GM19193 (cell line): Measurements from ENCODE around the gene CD2AP.

Source experiments
- POLR2A ChIP-seq: IDR thresholded peaks from 4 replicates; pipeline ENCODE4 v1.6.1; 2011; ENCODE audit not compliant: insufficient read depth, insufficient read length; ENCODE audit errors: extremely low read depth

CD2AP gene

DNA sequence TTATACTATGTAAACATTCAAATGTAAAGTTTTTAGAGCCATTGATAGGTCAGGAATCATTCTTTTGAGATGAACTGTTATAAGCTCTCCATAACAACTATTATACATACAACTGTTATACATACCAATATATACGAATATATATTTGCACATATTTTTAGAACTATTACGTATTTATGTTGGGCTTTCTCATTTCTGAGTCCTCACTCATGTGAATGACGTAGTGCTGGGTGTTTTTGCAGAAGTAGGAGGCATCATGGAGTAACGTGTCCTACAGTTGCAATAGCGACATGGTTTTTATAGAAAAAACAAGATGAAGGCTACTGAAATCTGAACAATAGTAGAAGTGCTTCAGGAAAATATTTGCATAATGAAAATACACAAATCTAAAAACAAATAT is 184.4 kb downstream of the CD2AP start:
- TF ChIP-seq POLR2A: no peak

DNA sequence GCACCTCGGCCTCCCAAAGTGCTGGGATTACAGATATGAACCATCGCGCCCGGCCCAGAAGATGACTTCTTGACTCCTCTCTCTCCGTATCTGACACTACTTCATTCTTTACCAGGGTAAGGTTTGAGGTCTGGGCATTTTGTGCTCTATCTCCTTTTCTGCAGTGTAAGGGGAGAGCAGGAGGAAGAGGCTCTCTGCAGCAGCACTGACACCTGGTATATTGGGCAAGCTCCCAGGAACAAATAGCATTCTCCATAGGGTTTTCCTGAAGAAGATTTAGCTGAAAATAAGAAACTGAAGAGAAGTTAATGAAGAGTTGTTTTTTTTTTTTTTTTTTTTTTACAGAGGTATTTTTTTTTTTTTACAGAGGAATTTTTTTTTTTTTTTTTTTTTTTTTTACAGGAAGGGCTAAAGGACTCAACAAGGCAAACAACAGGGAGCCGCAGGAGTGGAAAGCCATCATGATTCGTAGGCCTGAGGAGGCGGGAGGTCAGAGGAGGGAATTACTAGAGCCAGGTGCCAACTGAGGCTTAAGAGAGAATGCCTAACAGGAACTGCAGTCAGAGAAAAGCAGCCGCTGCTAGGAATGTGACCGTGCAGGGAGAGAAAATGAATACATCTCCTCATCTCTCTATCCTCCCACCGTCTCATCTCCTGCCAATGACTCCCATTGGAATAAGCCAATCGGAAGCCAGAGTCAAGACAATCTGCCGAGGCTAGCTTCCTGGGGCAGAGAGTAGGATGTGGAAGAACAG is 186.1 kb downstream of the CD2AP start:
- no peak for TF ChIP-seq POLR2A

GRCh38 chr6:47665112-47665511 is 187.5 kb downstream of the CD2AP start:
- TF ChIP-seq POLR2A: no peak

DNA sequence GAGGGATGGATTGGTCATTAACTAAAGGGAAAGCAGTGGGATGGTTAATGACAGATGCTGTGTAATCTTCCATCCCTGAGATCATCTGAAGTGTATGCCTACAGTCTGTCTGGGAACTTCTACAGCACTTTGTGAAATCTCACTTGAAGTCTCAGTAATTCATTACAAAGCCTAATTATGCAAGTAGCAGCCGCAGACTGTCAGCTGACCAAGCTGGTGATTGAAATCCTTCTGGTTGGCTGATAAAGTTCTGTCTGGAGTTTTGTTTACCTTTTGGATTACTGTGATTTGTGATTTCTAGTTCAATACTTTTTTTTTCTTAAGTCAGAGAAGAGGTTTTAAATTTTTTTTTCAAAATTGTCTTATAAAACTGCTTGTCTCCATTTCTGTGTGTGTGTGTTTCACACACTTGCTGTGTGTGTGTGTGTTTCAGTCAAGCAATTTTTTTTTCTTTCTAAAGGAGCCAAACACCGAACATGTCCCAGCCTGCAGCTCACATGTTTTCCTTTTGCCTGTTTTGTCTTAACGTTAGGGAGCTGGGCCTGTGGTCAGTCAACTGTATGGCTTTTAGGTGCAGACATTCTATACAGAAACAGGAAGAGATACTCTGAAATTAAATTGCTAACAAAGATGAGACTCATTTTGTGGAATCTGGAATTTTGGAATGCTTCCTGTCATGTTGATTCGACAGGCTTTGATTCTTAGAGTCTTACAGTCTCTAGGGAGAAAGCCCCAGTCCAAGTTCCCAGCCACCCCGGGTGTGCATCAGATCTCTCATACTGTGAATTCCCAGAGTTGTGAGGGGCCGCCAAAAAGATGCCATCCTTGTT is 192.3 kb downstream of the CD2AP start:
- no peak for TF ChIP-seq POLR2A

- no peak for TF ChIP-seq POLR2A
Observed at GRCh38 chr6:47670851-47671250, 193.3 kb downstream of the CD2AP start.

- TF ChIP-seq POLR2A: no peak
Observed at GRCh38 chr6:47671777-47672176, 194.2 kb downstream of the CD2AP start.

DNA sequence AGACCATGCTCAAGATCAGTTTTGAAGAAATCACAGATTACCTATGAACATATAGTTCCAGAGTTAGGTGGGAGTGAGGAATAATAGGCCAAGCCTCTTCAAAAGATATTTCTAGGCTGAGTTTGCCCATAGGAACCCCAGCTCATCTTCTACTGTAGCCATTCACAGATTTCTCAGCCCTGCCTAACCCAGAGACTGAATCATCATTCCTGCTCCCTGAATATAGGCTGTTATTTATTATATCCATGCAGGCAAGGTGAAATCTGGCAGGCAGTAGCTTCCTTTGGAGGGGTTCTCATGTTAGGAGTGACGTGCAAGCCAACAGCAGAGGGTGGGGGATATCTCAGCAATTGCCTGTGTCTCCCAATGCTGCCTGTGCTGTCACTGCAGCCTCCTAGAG is 195.2 kb downstream of the CD2AP start:
- no peak for TF ChIP-seq POLR2A

DNA sequence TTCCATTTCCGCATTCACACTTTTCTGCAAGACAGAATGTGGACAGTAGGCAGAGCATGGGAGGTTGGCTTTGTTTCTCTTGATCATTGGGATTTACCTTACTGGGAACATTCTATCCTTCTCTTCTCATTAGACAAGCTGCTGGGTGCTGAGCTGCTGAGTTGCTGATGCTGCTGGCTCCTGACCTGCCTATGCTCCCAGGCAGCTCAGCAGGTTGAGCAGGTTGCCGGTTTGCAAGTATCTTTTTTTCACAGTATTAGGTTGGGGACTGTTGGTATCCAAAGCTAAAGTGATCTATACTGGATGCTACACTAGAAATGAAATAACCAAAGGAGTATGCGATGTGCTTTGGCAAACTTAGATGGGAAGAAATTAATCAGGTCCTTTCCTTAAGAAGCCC is 197.1 kb downstream of the CD2AP start:
- no peak for TF ChIP-seq POLR2A
